Measurements from ENCODE around the gene MRPL47. TPM values are rescaled to one million over a fixed set of nuclear protein-coding genes. Genes with fewer than 3 reads are reported as not detected.

MRPL47 gene
- total and polyA plus RNA-seq, 2 experiments from 2014 or later, result 46.7 to 229 TPM

- Histone ChIP-seq H3K4me1 (ENCODE audit: insufficient read depth) (no peaks in the 10 kb centered on the region), H3K4me2 (no peak overlapping the region), H3K36me3 (ENCODE audit: insufficient read depth) (no peaks in the 10 kb centered on the region), H4K20me1 (replicated peaks; ENCODE audit: insufficient read depth) (no peaks in the 10 kb centered on the region), H2AFZ (peak overlapping the region; percentile 34; the same call in 1 of the 2 replicates), H3K27me3 (ENCODE audit: insufficient read depth) (no peaks in the 10 kb centered on the region), H3K79me2 (replicated peaks; ENCODE audit: insufficient read depth) (no peaks in the 10 kb centered on the region), H3K9me2 (ENCODE audit: insufficient read depth) (peaks cover 4% of the 10 kb centered on the region; the same call in 1 of the 2 replicates), H3K4me3 (no peak overlapping the region), H3K27ac (ENCODE audit: low read depth) (no peak overlapping the region), H3F3A (replicated peaks; ENCODE audit: low read depth) (no peaks in the 10 kb centered on the region)
- no peak overlapping the region for H3K4me3 Mint-ChIP-seq
- DNase-seq (ENCODE audit: low spot score) (no peak), ATAC-seq (no peak)
- no peaks in the 10 kb centered on the region for H3K36me3 Mint-ChIP-seq (ENCODE audit: low read depth)
- no peaks in the 10 kb centered on the region for H3K9me3 Mint-ChIP-seq
- TF ChIP-seq ZNF114 (CRISPR knock-in tag; IDR thresholded peaks at IDR 0.05), result no peak
- TF ChIP-seq EZH2phosphoT487 (IDR thresholded peaks at IDR 0.05; ENCODE audit: unreplicated experiment), result no peak
- no peak for TF ChIP-seq ETS1 (IDR thresholded peaks at IDR 0.05)
- no peak for TF ChIP-seq JUNB (IDR thresholded peaks at IDR 0.05; ENCODE audit: unreplicated experiment)
- no peak for TF ChIP-seq ZNF331 (CRISPR knock-in tag; IDR thresholded peaks at IDR 0.05; ENCODE audit: low read depth)
- no peak for TF ChIP-seq REST (IDR thresholded peaks at IDR 0.05; ENCODE audit: unreplicated experiment)
- TF ChIP-seq CREB1 (CRISPR knock-in tag; IDR thresholded peaks at IDR 0.05; ENCODE audit: low read depth), result no peak
- TF ChIP-seq NANOG (IDR thresholded peaks at IDR 0.05; ENCODE audit: borderline replicate concordance), result no peak
- TF ChIP-seq POLR2AphosphoS5 (IDR thresholded peaks at IDR 0.05; ENCODE audit: low read depth), result no peak
- no peak for TF ChIP-seq STAT1 (IDR thresholded peaks at IDR 0.05; ENCODE audit: unreplicated experiment)
- TF ChIP-seq CTCF (conservative IDR thresholded peaks at IDR 0.05; ENCODE audit: low read depth in 2 of 2), result no peak
- no peak for TF ChIP-seq ZNF462 (CRISPR knock-in tag; IDR thresholded peaks at IDR 0.05)
- H3K4me1 Mint-ChIP-seq, result no peaks in the 10 kb centered on the region; the same call in 1 of the 3 replicates
- H3K27me3 Mint-ChIP-seq (ENCODE audit: insufficient read depth, low read depth, poor library complexity), result peaks cover 5% of the 10 kb centered on the region
- H3K27ac Mint-ChIP-seq, result no peak overlapping the region
These were observed 63.3 kb downstream of the MRPL47 start for GRCh38 chr3:179541094-179541493.

Data from GM23338 (cell line).